Activated T-cell treated with anti-CD3 and anti-CD28 coated beads, Interleukin-2, amount 50 U/mL, for 4 hours (primary cell): Measurements from ENCODE around the gene SCYL1. TPM values are rescaled to one million over a fixed set of nuclear protein-coding genes. Genes with fewer than 3 reads are reported as not detected.

Source experiments
- ATAC-seq, 2 donors: fragments of 200-7000 bp; cut with Tn5 transposase; one replicate each; pipeline ENCODE4 v1.10.0; 2021
- DNase-seq: peaks from one replicate; pipeline ENCODE4 v3.0.0-alpha.2; 2020
- H3K27me3 Mint-ChIP-seq: one replicate; pipeline ENCODE4 v1.8.0; 2021; ENCODE audit warnings: low read depth, mixed read lengths
- H3K36me3 Mint-ChIP-seq: one replicate; pipeline ENCODE4 v1.8.0; 2022; ENCODE audit warnings: mixed read lengths; ENCODE audit not compliant: insufficient read depth
- H3K4me1 Mint-ChIP-seq: one replicate; pipeline ENCODE4 v1.8.0; 2021; ENCODE audit warnings: low read depth, mixed read lengths
- H3K4me3 Mint-ChIP-seq: one replicate; pipeline ENCODE4 v1.8.0; 2021; ENCODE audit warnings: mild to moderate bottlenecking, moderate library complexity, mixed read lengths
- H3K9me3 Mint-ChIP-seq: one replicate; pipeline ENCODE4 v1.8.0; 2021; ENCODE audit warnings: mixed read lengths
- total RNA-seq, 3 donors: library from RNA; stranded (reverse); gene quantifications; one replicate each; pipeline ENCODE4 v1.2.1, GENCODE V29; 2021

SCYL1 gene
- total RNA-seq, 3 donors from 2014 or later, result 87.6 to 94.6 (median 94.3) TPM

DNA sequence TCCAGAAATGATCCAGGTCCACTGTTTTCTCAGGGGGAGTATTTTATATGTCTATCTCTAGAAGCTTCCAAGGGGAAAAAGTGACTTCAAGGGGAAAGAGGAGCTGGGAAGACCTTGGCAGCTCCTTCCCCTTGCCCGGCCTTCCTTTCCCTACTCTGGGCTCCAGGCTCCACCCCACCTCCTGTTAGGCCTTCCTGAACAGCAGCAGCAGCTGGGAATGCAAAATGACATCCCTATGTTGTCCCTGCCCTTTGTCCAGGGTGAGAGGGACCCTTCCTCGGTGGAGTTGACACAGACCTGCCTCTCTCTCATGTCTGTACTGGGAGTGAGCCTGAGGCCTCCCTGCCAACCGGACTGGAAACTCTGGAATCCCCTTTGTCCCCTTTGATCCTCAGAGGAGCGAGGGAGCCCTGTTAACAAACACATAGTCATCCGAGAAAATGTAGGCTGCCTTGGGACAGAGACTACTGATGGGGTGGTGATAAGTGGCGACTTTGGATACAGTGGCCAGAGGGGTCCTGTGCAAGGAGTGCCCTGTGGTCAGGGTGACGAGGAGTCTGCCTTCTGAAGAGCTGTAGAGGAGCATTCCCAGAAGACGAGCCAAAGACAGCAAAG, 35.1 kb upstream of the SCYL1 start:
- Mint-ChIP-seq H3K36me3 (no peaks in the 10 kb centered on the region), H3K9me3 (no peaks in the 10 kb centered on the region), H3K4me3 (no peak overlapping the region), H3K4me1 (peaks cover 39% of the 10 kb centered on the region), H3K27me3 (no peaks in the 10 kb centered on the region)
- no peak for ATAC-seq
- DNase-seq, result no peak

- no peaks in the 10 kb centered on the region for H3K36me3 Mint-ChIP-seq
- H3K4me1 Mint-ChIP-seq, result peaks cover 43% of the 10 kb centered on the region
- DNase-seq, result no peak
- no peaks in the 10 kb centered on the region for H3K9me3 Mint-ChIP-seq
- no peak for ATAC-seq
- H3K4me3 Mint-ChIP-seq, result no peak overlapping the region
- H3K27me3 Mint-ChIP-seq, result no peaks in the 10 kb centered on the region
Observed at GRCh38 chr11:65491163-65491465, 33.8 kb upstream of the SCYL1 start.

DNA sequence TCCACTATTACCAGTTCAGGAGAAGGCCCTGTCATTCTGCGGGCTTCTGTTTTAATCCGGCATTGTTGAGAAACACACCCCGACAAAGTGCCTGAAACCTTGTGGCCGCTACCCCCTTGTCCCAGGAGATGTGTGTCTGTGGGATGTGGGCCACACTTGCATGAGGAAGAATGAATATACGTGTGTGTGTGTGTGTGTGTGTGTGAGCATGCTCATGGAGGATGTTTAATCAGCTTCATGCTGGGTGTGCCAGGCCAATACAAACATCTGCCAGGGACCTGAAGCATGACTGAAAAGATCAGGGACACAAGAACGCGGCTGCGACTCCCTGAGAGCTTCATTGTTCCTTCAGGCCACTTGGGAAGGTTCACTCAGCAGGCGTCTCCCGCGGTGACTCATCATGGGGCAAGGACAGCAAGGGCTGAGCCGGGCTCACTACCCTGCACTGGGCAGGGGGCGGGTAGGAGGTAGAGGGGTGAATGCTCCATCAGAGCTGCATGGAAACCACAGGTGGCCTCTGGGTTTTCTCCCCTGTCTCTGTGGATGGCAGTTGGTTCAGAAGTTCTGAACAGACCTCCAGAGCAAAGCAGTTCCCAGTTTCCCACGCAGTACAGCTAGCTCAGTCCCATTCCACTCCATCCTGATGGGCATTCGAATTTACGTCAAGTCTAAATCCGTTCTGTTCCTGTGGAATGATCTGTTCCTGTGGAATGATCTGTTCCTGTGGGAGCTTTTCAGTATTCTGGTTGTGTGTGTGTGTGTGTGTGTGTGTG, 33.1 kb upstream of the SCYL1 start:
- peaks cover 50% of the 10 kb centered on the region for H3K4me1 Mint-ChIP-seq
- no peak for DNase-seq
- H3K4me3 Mint-ChIP-seq, result no peak overlapping the region
- H3K27me3 Mint-ChIP-seq, result no peaks in the 10 kb centered on the region
- ATAC-seq, result no peak
- no peaks in the 10 kb centered on the region for H3K9me3 Mint-ChIP-seq
- no peaks in the 10 kb centered on the region for H3K36me3 Mint-ChIP-seq

- no peak overlapping the region for H3K4me3 Mint-ChIP-seq
- H3K9me3 Mint-ChIP-seq, result no peaks in the 10 kb centered on the region
- DNase-seq (no peak), ATAC-seq (no peak)
- no peaks in the 10 kb centered on the region for H3K36me3 Mint-ChIP-seq
- peaks cover 53% of the 10 kb centered on the region for H3K4me1 Mint-ChIP-seq
- H3K27me3 Mint-ChIP-seq, result no peaks in the 10 kb centered on the region
Observed at GRCh38 chr11:65492387-65492636, 32.6 kb upstream of the SCYL1 start.

DNA sequence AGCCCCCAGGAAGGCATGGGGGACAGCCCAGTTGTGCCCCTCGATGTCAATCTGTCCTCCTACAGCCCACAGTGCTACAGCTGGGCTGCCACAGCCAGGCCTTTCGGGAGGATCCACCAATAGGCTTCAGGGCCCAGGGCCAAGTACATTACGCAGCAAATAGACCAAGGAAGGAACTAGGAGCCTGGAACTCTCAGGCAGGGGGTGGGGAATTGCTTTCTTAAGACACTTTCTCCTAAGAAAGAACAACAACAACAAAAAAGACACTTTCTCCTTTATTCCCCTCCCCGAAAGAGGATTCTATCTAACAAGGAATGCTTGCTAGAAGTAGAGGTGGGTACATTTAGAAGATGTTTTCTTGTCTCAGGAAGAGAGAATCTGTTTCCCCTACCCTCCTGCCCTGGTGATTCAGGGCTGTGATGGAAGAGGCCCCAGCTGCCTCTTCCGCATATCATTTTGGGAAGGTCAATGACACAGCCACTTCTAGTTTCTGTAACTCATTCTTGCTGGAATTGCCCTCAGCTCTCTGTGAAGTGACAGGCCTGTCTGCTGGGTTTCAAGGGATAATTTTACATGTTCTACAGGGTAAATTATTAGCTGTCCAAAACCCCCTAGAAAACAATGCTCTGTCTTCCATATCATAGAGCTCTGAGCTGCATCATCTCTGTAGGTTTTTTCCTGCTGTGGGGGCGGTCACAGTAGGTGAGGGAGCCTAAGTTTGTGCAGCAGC, 32.1 kb upstream of the SCYL1 start:
- ATAC-seq (peak; percentile 14 to 31), DNase-seq (no peak)
- Mint-ChIP-seq H3K9me3 (no peaks in the 10 kb centered on the region), H3K4me1 (peaks cover 49% of the 10 kb centered on the region), H3K27me3 (no peaks in the 10 kb centered on the region), H3K4me3 (peak overlapping the region; percentile 52), H3K36me3 (no peaks in the 10 kb centered on the region)

GRCh38 chr11:65493367-65494176, 31.3 kb upstream of the SCYL1 start:
- Mint-ChIP-seq H3K4me3 (peak overlapping the region; percentile 52), H3K27me3 (no peaks in the 10 kb centered on the region), H3K9me3 (no peaks in the 10 kb centered on the region), H3K4me1 (peaks cover 45% of the 10 kb centered on the region), H3K36me3 (no peaks in the 10 kb centered on the region)
- ATAC-seq, result no peak
- DNase-seq, result no peak

DNA sequence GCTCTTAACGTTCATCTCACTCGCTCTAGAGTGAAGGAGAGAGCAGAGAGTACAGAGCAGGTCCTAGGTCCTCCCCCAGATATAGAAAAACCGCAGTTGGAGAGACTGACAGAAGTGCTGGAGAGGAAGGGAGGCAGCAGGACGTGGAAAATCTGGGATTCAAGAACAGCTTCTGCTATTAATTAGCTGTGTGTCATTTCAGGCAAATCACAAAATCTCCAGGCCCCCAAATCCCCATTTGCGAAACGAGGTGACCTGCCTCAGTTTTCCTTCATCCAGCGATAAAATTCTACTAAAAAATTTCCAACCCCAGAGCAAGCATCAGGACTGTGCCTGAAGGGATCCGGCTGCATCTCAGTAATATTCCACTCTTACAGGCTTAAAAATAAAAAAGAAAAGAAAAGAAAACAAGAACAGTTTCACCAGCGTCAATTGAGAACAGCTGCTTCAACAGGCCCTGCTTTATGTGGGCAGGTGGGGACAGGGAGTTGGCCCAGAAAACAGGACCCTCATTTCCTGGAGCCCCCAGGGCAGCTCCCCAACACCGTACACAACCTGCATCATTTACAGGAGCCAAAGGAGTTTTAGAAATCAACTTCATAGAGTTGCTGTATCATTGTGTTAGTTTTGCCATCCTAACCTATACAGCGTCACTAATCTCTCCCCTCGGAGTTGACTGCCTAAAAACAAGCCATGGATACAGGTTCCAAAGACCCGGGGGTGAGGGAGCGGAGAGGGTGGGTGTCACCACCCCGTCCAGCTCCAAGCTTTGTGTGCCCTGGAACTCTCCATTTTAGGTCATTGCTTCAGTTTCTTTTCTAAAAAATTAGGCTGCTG, 28.4 kb upstream of the SCYL1 start:
- Mint-ChIP-seq H3K36me3 (no peaks in the 10 kb centered on the region), H3K27me3 (no peaks in the 10 kb centered on the region), H3K4me3 (no peak overlapping the region), H3K4me1 (peaks cover 40% of the 10 kb centered on the region), H3K9me3 (no peaks in the 10 kb centered on the region)
- ATAC-seq (peak; percentile 1 to 2), DNase-seq (no peak)

- no peak overlapping the region for H3K4me3 Mint-ChIP-seq
- H3K4me1 Mint-ChIP-seq, result peaks cover 37% of the 10 kb centered on the region
- no peaks in the 10 kb centered on the region for H3K9me3 Mint-ChIP-seq
- no peaks in the 10 kb centered on the region for H3K36me3 Mint-ChIP-seq
- DNase-seq, result peak; percentile 98
- ATAC-seq, result peak; percentile 75 to 79
- H3K27me3 Mint-ChIP-seq, result no peaks in the 10 kb centered on the region
Observed at GRCh38 chr11:65497141-65498041, 27.5 kb upstream of the SCYL1 start.

DNA sequence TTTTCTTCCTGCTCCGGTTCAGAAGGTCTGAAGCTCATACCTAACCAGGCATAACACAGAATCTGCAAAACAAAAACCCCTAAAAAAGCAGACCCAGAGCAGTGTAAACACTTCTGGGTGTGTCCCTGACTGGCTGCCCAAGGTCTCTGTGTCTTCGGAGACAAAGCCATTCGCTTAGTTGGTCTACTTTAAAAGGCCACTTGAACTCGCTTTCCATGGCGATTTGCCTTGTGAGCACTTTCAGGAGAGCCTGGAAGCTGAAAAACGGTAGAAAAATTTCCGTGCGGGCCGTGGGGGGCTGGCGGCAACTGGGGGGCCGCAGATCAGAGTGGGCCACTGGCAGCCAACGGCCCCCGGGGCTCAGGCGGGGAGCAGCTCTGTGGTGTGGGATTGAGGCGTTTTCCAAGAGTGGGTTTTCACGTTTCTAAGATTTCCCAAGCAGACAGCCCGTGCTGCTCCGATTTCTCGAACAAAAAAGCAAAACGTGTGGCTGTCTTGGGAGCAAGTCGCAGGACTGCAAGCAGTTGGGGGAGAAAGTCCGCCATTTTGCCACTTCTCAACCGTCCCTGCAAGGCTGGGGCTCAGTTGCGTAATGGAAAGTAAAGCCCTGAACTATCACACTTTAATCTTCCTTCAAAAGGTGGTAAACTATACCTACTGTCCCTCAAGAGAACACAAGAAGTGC, 26.7 kb upstream of the SCYL1 start:
- H3K36me3 Mint-ChIP-seq, result no peaks in the 10 kb centered on the region
- no peaks in the 10 kb centered on the region for H3K27me3 Mint-ChIP-seq
- peak; percentile 52 for DNase-seq
- H3K9me3 Mint-ChIP-seq, result no peaks in the 10 kb centered on the region
- H3K4me1 Mint-ChIP-seq, result peaks cover 30% of the 10 kb centered on the region
- ATAC-seq, result no peak
- H3K4me3 Mint-ChIP-seq, result no peak overlapping the region

DNA sequence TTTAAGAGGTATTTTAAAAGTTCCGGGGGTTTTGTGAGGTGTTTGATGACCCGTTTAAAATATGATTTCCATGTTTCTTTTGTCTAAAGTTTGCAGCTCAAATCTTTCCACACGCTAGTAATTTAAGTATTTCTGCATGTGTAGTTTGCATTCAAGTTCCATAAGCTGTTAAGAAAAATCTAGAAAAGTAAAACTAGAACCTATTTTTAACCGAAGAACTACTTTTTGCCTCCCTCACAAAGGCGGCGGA, 26.2 kb upstream of the SCYL1 start:
- Mint-ChIP-seq H3K36me3 (peaks cover 2% of the 10 kb centered on the region), H3K9me3 (no peaks in the 10 kb centered on the region), H3K4me1 (peaks cover 28% of the 10 kb centered on the region), H3K4me3 (no peak overlapping the region), H3K27me3 (no peaks in the 10 kb centered on the region)
- DNase-seq (no peak), ATAC-seq (no peak)

DNA sequence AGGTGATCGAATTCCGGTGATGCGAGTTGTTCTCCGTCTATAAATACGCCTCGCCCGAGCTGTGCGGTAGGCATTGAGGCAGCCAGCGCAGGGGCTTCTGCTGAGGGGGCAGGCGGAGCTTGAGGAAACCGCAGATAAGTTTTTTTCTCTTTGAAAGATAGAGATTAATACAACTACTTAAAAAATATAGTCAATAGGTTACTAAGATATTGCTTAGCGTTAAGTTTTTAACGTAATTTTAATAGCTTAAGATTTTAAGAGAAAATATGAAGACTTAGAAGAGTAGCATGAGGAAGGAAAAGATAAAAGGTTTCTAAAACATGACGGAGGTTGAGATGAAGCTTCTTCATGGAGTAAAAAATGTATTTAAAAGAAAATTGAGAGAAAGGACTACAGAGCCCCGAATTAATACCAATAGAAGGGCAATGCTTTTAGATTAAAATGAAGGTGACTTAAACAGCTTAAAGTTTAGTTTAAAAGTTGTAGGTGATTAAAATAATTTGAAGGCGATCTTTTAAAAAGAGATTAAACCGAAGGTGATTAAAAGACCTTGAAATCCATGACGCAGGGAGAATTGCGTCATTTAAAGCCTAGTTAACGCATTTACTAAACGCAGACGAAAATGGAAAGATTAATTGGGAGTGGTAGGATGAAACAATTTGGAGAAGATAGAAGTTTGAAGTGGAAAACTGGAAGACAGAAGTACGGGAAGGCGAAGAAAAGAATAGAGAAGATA, 25.7 kb upstream of the SCYL1 start, which contains the start of gene MALAT1:
Gene MALAT1, plus strand, starts transcription at position 69 of the 736 bp plus-strand sequence.
- H3K4me1 Mint-ChIP-seq, result peaks cover 25% of the 10 kb centered on the region
- DNase-seq (peak; percentile 94), ATAC-seq (peak in 1 of 2 donors; percentile 19)
- no peaks in the 10 kb centered on the region for H3K27me3 Mint-ChIP-seq
- H3K9me3 Mint-ChIP-seq, result no peaks in the 10 kb centered on the region
- H3K36me3 Mint-ChIP-seq, result peaks cover 7% of the 10 kb centered on the region
- no peak within 1 kb of the TSS for H3K4me3 Mint-ChIP-seq

DNA sequence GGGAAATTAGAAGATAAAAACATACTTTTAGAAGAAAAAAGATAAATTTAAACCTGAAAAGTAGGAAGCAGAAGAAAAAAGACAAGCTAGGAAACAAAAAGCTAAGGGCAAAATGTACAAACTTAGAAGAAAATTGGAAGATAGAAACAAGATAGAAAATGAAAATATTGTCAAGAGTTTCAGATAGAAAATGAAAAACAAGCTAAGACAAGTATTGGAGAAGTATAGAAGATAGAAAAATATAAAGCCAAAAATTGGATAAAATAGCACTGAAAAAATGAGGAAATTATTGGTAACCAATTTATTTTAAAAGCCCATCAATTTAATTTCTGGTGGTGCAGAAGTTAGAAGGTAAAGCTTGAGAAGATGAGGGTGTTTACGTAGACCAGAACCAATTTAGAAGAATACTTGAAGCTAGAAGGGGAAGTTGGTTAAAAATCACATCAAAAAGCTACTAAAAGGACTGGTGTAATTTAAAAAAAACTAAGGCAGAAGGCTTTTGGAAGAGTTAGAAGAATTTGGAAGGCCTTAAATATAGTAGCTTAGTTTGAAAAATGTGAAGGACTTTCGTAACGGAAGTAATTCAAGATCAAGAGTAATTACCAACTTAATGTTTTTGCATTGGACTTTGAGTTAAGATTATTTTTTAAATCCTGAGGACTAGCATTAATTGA, 25.0 kb upstream of the SCYL1 start:
- Mint-ChIP-seq H3K27me3 (no peaks in the 10 kb centered on the region), H3K9me3 (no peaks in the 10 kb centered on the region), H3K4me1 (peaks cover 25% of the 10 kb centered on the region), H3K36me3 (peaks cover 14% of the 10 kb centered on the region), H3K4me3 (no peak overlapping the region)
- DNase-seq (no peak), ATAC-seq (no peak)
